IMR-90 (cell line): Measurements from ENCODE around the gene TP53BP2. TPM values are rescaled to one million over a fixed set of nuclear protein-coding genes. Genes with fewer than 3 reads are reported as not detected.
A peak's percentile ranks its signal among the peaks of the same experiment; 100 is the strongest.

Experiments
- ATAC-seq: fragments of 200-7000 bp; cut with Tn5 transposase; 2 replicates; pipeline ENCODE4 v1.9.1; 2020; ENCODE audit warnings: low read depth, mild to moderate bottlenecking, moderate library complexity
- BruUV-seq: library from RNA; stranded (reverse); fragments of 400-500 nt; replicated peaks from 2 replicates; lab custom pipeline; 2021; lab: Mats Ljungman, UMichigan
- CTCF ChIA-PET: fragments of 300-600 bp; formaldehyde crosslinking; extraction: SDS; loops from one replicate; lab custom pipeline; 2021; ENCODE audit warnings: antibody characterized with exemption; lab: Yijun Ruan, JAX
- POLR2A ChIA-PET: fragments of 300-600 bp; sonication (Branson Sonifier 250); formaldehyde crosslinking; loops from one replicate; lab custom pipeline; 2022; ENCODE audit warnings: antibody characterized with exemption; ENCODE audit not compliant: unreplicated experiment; lab: Charles Lee
- DNase-seq: peaks from one replicate; pipeline ENCODE4 v3.0.0; 2013
- H2AFZ ChIP-seq: replicated peaks from 2 replicates; pipeline ENCODE3; 2013; ENCODE audit warnings: low read length, mild to moderate bottlenecking; ENCODE audit not compliant: poor library complexity
- H2AK5ac ChIP-seq: 2 replicates; pipeline ENCODE4 v1.6.1; 2013; ENCODE audit warnings: low read depth, low read length, inconsistent platforms
- H2AK9ac ChIP-seq: replicated peaks from 2 replicates; pipeline ENCODE3; 2013; ENCODE audit warnings: mild to moderate bottlenecking, low read depth, low read length, moderate library complexity; ENCODE audit not compliant: poor library complexity
- H2BK120ac ChIP-seq: 2 replicates; pipeline ENCODE4 v1.6.1; 2013; ENCODE audit warnings: low read depth, low read length, inconsistent platforms
- H2BK15ac ChIP-seq: 3 replicates; pipeline ENCODE4 v1.6.1; 2013; ENCODE audit warnings: low read depth, low read length, inconsistent platforms
- H2BK20ac ChIP-seq: 2 replicates; pipeline ENCODE4 v1.6.1; 2013; ENCODE audit warnings: low read depth, mild to moderate bottlenecking, inconsistent platforms, low read length, moderate library complexity
- H2BK5ac ChIP-seq: 2 replicates; pipeline ENCODE4 v1.6.1; 2013; ENCODE audit warnings: mild to moderate bottlenecking, low read depth, low read length, inconsistent platforms; ENCODE audit not compliant: poor library complexity, severe bottlenecking
- H3K14ac ChIP-seq: replicated peaks from 2 replicates; pipeline ENCODE4 v1.6.1; 2013; ENCODE audit warnings: low read depth, low read length, inconsistent platforms
- H3K18ac ChIP-seq: 2 replicates; pipeline ENCODE4 v1.6.1; 2013; ENCODE audit warnings: low read depth, low read length, control low read depth
- H3K23ac ChIP-seq: 2 replicates; pipeline ENCODE4 v1.6.1; 2013; ENCODE audit warnings: low read depth, low read length, inconsistent platforms
- H3K27ac ChIP-seq: 2 replicates; pipeline ENCODE4 v1.5.1; 2013; ENCODE audit warnings: mild to moderate bottlenecking, control low read depth, low read length; ENCODE audit not compliant: insufficient read depth
- H3K27me3 ChIP-seq: 2 replicates; pipeline ENCODE4 v1.6.1; 2013; ENCODE audit warnings: low read length; ENCODE audit not compliant: control insufficient read depth, insufficient read depth
- H3K36me3 ChIP-seq: 2 replicates; pipeline ENCODE4 v1.6.1; 2013; ENCODE audit warnings: low read length, mixed read lengths; ENCODE audit not compliant: control insufficient read depth, insufficient read depth
- H3K4ac ChIP-seq: 2 replicates; pipeline ENCODE4 v1.6.1; 2013; ENCODE audit warnings: low read depth, low read length, inconsistent platforms
- H3K4me1 ChIP-seq: 2 replicates; pipeline ENCODE4 v1.6.1; 2013; ENCODE audit warnings: low read length, mixed read lengths; ENCODE audit not compliant: control insufficient read depth, insufficient read depth
- H3K4me2 ChIP-seq: 2 replicates; pipeline ENCODE4 v1.6.1; 2013; ENCODE audit warnings: low read depth, mild to moderate bottlenecking, control low read depth, low read length, moderate library complexity
- H3K4me3 ChIP-seq: 2 replicates; pipeline ENCODE4 v1.5.1; 2013; ENCODE audit warnings: low read depth, mild to moderate bottlenecking, control low read depth, low read length, moderate library complexity; ENCODE audit not compliant: insufficient read depth
- H3K56ac ChIP-seq: 2 replicates; pipeline ENCODE4 v1.6.1; 2013; ENCODE audit warnings: low read length, inconsistent platforms; ENCODE audit not compliant: insufficient read depth; ENCODE audit errors: extremely low read depth
- H3K79me1 ChIP-seq, 2 experiments: 2 replicates each; pipeline ENCODE4 v1.6.1; 2013; ENCODE audit warnings: low read length in 2 of 2, inconsistent platforms in 1 of 2, low read depth in 1 of 2
- H3K9ac ChIP-seq: 2 replicates; pipeline ENCODE4 v1.6.1; 2013; ENCODE audit warnings: low read depth, low read length, control low read depth
- H3K9me1 ChIP-seq: 2 replicates; pipeline ENCODE4 v1.6.1; 2013; ENCODE audit warnings: low read length, inconsistent platforms; ENCODE audit not compliant: insufficient read depth
- H3K9me3 ChIP-seq: 2 replicates; pipeline ENCODE4 v1.6.1; 2013; ENCODE audit warnings: low read length; ENCODE audit not compliant: control insufficient read depth, insufficient read depth
- H4K20me1 ChIP-seq: 2 replicates; pipeline ENCODE4 v1.6.1; 2013; ENCODE audit warnings: low read length, inconsistent platforms; ENCODE audit not compliant: insufficient read depth
- H4K5ac ChIP-seq: 2 replicates; pipeline ENCODE4 v1.6.1; 2013; ENCODE audit warnings: mild to moderate bottlenecking, low read depth, low read length, control low read depth
- H4K8ac ChIP-seq, 2 experiments: 2 replicates each; pipeline ENCODE4 v1.6.1; 2013; ENCODE audit warnings: low read depth in 2 of 2, low read length in 2 of 2, control low read depth in 1 of 2, inconsistent platforms in 1 of 2
- H4K91ac ChIP-seq: 2 replicates; pipeline ENCODE4 v1.6.1; 2013; ENCODE audit warnings: low read depth, low read length, inconsistent platforms; ENCODE audit not compliant: insufficient read depth
- BHLHE40 ChIP-seq: fragments of 150-350 bp; IDR thresholded peaks from 2 replicates; pipeline ENCODE4 v1.6.1; 2016; ENCODE audit warnings: mild to moderate bottlenecking, low read depth, low read length
- CEBPB ChIP-seq: IDR thresholded peaks from 2 replicates; pipeline ENCODE4 v1.6.1; 2012; ENCODE audit warnings: low read depth, low read length, improper control_type of control experiment
- CHD1 ChIP-seq: IDR thresholded peaks from 2 replicates; pipeline ENCODE4 v1.6.1; 2012; ENCODE audit warnings: low read depth, low read length, improper control_type of control experiment
- FOS ChIP-seq: fragments of 150-350 bp; IDR thresholded peaks from 2 replicates; pipeline ENCODE4 v1.6.1; 2016; ENCODE audit warnings: low read depth, low read length
- MAFK ChIP-seq: IDR thresholded peaks from 2 replicates; pipeline ENCODE4 v1.6.1; 2012; ENCODE audit warnings: low read depth, low read length, improper control_type of control experiment
- MAZ ChIP-seq: IDR thresholded peaks from 2 replicates; pipeline ENCODE4 v1.6.1; 2012; ENCODE audit warnings: low read depth, mild to moderate bottlenecking, low read length, improper control_type of control experiment, moderate library complexity, borderline replicate concordance
- MXI1 ChIP-seq: IDR thresholded peaks from 2 replicates; pipeline ENCODE4 v1.6.1; 2012; ENCODE audit warnings: low read depth, mild to moderate bottlenecking, low read length, moderate library complexity, borderline replicate concordance
- NFE2L2 ChIP-seq: fragments of 150-350 bp; IDR thresholded peaks from 2 replicates; pipeline ENCODE4 v1.6.1; 2016; ENCODE audit warnings: low read depth, mild to moderate bottlenecking, low read length
- POLR2A ChIP-seq: IDR thresholded peaks from 2 replicates; pipeline ENCODE4 v1.6.1; 2012; ENCODE audit warnings: mild to moderate bottlenecking, low read depth, low read length
- RAD21 ChIP-seq: IDR thresholded peaks from 2 replicates; pipeline ENCODE4 v1.6.1; 2012; ENCODE audit warnings: low read length, improper control_type of control experiment
- RCOR1 ChIP-seq: IDR thresholded peaks from 2 replicates; pipeline ENCODE4 v1.6.1; 2012; ENCODE audit warnings: mild to moderate bottlenecking, low read length, improper control_type of control experiment; ENCODE audit not compliant: insufficient replicate concordance
- RFX5 ChIP-seq: IDR thresholded peaks from 2 replicates; pipeline ENCODE4 v1.8.0; 2012; ENCODE audit warnings: low read depth, mild to moderate bottlenecking, low read length, moderate library complexity
- SMC3 ChIP-seq: fragments of 150-350 bp; IDR thresholded peaks from 2 replicates; pipeline ENCODE4 v1.6.1; 2016; ENCODE audit warnings: low read depth, mild to moderate bottlenecking, antibody characterized with exemption, low read length, moderate library complexity
- WGBS, 2 experiments: methylation state at CpG; one replicate each; pipeline versions ENCODE4 v1.1.5 to v1.1.7; 2013; ENCODE audit warnings: missing lambda C conversion rate in 2 of 2; ENCODE audit not compliant: insufficient read length in 1 of 2; ENCODE audit errors: extremely low coverage in 2 of 2; 5-methylcytosine and 5-hydroxymethylcytosine counted together
- dilution Hi-C: fragments of 300-500 bp; cut with HindIII; formaldehyde crosslinking; loops from one replicate; pipeline ENCODE4 v1.14.3; 2018; ENCODE audit warnings: low sequenced_read_pairs; ENCODE audit not compliant: unreplicated experiment
- in situ Hi-C: fragments of 300-500 bp; cut with MboI; formaldehyde crosslinking; loops from 3 replicates; pipeline ENCODE4 v1.14.3; 2019; ENCODE audit warnings: low sequenced_read_pairs, inconsistent platforms, mixed read lengths
- intact Hi-C: fragments of 100-400 bp; cut with micrococcal nuclease; formaldehyde crosslinking; loops from 2 replicates; pipeline ENCODE4 v1.10.0; 2022
- polyA plus RNA-seq, 3 experiments: library from polyadenylated mRNA; depleted of rRNA; stranded (reverse); fragments of >200 nt; gene quantifications; 2 replicates each; pipeline ENCODE4 v1.2.3, GENCODE V29; 2012; ENCODE audit warnings: low replicate concordance in 1 of 3
- total RNA-seq: library from RNA; depleted of rRNA; stranded (reverse); fragments of >200 nt; gene quantifications from 2 replicates; pipeline ENCODE4 v1.2.3, GENCODE V29; 2012
- TF ChIP-seq, protein P1 (sequence below): conservative IDR thresholded peaks from 2 replicates; pipeline ENCODE4 v1.5.1; 2012; ENCODE audit warnings: mild to moderate bottlenecking, low read depth, low read length, improper control_type of control experiment
- TF ChIP-seq, protein P2 (sequence below): fragments of 150-350 bp; IDR thresholded peaks from 2 replicates; pipeline ENCODE4 v1.6.1; 2017; ENCODE audit warnings: mild to moderate bottlenecking, antibody characterized with exemption, low read length, low read depth
- TF ChIP-seq, protein P3 (sequence below): fragments of 150-350 bp; IDR thresholded peaks from 2 replicates; pipeline ENCODE4 v1.6.1; 2016; ENCODE audit warnings: low read depth, mild to moderate bottlenecking, low read length, moderate library complexity, borderline replicate concordance

The TP53BP2 gene
- total and polyA plus RNA-seq, 2 of the 4 experiments (the other 2 are of a cell fraction) = 19.9 to 35.0 TPM

DNA sequence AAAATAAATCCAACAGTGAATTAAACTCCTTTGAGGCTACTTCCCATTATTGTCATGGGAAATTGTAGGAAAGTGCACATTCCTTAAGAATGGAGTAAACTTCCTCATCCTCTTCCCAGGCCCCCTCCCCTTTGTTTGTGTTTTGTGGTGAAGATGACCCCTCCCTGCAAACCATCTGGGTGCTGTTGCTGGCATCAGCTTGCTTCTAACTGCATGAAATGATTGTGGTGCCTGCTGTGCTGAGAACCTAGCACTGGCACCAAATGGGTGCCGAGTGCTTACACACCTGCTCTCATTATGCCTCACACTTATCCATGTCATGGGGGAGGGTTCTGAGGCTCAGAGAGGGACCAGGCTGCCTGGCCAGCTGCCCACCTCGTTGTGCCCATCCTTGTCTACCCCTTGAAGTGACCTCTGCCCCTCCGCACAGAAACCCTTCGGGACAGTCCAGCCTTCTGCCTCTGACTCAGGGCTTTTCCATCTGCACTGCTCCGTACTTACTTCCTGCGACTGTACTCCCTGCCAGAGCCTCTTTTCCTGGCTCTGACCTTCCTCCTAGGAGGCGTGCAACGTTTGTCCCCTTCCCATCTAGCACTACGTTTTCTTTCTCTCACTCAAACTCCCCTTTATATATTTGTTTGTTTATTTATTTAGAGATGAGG lies 102.8 kb downstream of the TP53BP2 start:
- CTCF ChIA-PET = interaction anchor here (1.3 kb wide), 1 partner anchor 10 kb away, joined by 5 read pairs; no protein-coding TSS in a partner anchor

More for the DNA sequence above, 102.8 kb downstream of the TP53BP2 start:
- no peak overlapping the region for H4K5ac ChIP-seq
- H3K56ac ChIP-seq = no peak overlapping the region
- H3K9me1 ChIP-seq = peaks cover 40% of the 10 kb centered on the region
- no peak overlapping the region for H3K27ac ChIP-seq
- POLR2A ChIA-PET = no interaction called here
- no peak overlapping the region for H2AK5ac ChIP-seq
- peaks cover 60% of the 10 kb centered on the region for H3K36me3 ChIP-seq
- no peak overlapping the region for H2BK15ac ChIP-seq
- no peaks in the 10 kb centered on the region for H3K9me3 ChIP-seq
- BruUV-seq = no TSS peak
- no peak overlapping the region for H2AK9ac ChIP-seq
- H2BK120ac ChIP-seq = no peak overlapping the region
- WGBS, 2 experiments = 80% methylated on average over 2 of the region's 9 CpGs; no CpG with 5 or more reads in 1 of the 2 experiments
- dilution Hi-C loops = no loop called here
- H4K91ac ChIP-seq = no peak overlapping the region
- H2BK20ac ChIP-seq = no peak overlapping the region
- in situ Hi-C loops = no loop called here
- no peak overlapping the region for H3K4me2 ChIP-seq
- DNase-seq (no peak), ATAC-seq (no peak)
- no peak overlapping the region for H2AFZ ChIP-seq
- no peak overlapping the region for H3K4me3 ChIP-seq
- H3K18ac ChIP-seq = no peak overlapping the region
- TF ChIP-seq NFE2L2 (no peak), RFX5 (no peak), CEBPB (no peak), MAZ (no peak), POLR2A (no peak), MXI1 (no peak), RAD21 (no peak), FOS (no peak), SMC3 (no peak), BHLHE40 (no peak), MAFK (no peak), CHD1 (no peak), RCOR1 (no peak)
- TF ChIP-seq, protein P1, sequence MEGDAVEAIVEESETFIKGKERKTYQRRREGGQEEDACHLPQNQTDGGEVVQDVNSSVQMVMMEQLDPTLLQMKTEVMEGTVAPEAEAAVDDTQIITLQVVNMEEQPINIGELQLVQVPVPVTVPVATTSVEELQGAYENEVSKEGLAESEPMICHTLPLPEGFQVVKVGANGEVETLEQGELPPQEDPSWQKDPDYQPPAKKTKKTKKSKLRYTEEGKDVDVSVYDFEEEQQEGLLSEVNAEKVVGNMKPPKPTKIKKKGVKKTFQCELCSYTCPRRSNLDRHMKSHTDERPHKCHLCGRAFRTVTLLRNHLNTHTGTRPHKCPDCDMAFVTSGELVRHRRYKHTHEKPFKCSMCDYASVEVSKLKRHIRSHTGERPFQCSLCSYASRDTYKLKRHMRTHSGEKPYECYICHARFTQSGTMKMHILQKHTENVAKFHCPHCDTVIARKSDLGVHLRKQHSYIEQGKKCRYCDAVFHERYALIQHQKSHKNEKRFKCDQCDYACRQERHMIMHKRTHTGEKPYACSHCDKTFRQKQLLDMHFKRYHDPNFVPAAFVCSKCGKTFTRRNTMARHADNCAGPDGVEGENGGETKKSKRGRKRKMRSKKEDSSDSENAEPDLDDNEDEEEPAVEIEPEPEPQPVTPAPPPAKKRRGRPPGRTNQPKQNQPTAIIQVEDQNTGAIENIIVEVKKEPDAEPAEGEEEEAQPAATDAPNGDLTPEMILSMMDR = no peak
- TF ChIP-seq, protein P2, sequence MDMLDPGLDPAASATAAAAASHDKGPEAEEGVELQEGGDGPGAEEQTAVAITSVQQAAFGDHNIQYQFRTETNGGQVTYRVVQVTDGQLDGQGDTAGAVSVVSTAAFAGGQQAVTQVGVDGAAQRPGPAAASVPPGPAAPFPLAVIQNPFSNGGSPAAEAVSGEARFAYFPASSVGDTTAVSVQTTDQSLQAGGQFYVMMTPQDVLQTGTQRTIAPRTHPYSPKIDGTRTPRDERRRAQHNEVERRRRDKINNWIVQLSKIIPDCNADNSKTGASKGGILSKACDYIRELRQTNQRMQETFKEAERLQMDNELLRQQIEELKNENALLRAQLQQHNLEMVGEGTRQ = no peak
- TF ChIP-seq, protein P3, sequence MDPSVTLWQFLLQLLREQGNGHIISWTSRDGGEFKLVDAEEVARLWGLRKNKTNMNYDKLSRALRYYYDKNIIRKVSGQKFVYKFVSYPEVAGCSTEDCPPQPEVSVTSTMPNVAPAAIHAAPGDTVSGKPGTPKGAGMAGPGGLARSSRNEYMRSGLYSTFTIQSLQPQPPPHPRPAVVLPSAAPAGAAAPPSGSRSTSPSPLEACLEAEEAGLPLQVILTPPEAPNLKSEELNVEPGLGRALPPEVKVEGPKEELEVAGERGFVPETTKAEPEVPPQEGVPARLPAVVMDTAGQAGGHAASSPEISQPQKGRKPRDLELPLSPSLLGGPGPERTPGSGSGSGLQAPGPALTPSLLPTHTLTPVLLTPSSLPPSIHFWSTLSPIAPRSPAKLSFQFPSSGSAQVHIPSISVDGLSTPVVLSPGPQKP = no peak
- intact Hi-C loops = no loop called here
- peak overlapping the region; percentile 20 for H2BK5ac ChIP-seq
- H3K4me1 ChIP-seq = peaks cover 19% of the 10 kb centered on the region
- H3K23ac ChIP-seq = no peak overlapping the region
- no peaks in the 10 kb centered on the region for H3K27me3 ChIP-seq
- H3K14ac ChIP-seq = no peak overlapping the region
- no peak overlapping the region for H3K9ac ChIP-seq
- H4K20me1 ChIP-seq = peaks cover 71% of the 10 kb centered on the region
- no peak overlapping the region for H4K8ac ChIP-seq
- peaks cover 51 to 87% of the 10 kb centered on the region in 2 experiments for H3K79me1 ChIP-seq
- H3K4ac ChIP-seq = no peak overlapping the region
